ENCODE results near the gene JARID2.

Gene JARID2

DNA sequence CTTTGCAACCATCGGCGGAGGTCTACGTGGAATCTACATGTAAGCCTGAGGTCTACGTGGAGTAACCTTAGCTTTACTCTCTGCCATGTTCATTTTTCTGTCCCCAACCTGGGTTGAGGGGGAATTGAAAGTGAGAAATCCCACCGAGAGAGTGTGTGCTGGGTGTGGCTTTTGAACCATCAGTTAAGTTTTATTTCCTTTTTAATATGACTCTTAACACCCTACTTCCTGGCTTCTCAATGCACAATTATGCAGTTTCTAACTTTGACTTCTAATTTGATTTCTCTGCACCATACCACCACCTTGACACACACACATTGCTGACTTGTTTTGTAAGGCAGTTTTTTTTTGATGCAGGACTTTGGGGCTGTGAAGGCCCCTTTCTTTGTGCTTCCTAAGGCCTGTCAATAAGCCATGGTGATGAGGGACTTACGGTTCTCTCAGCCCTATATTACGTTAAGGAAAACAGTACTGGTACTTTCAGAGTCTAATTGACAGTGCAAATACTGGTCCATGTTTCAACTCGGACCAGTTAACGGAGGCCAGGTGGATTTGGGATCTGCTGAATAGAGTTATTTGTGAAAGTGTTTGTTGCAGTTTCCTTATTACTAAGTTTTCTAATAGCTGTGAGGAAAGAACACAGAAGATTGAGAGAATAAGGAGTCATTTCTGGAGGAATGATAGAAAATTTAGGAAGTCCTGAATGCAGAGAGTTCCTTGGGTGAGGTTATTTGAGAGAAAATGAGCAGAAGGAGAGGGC is 206.5 kb downstream of the JARID2 start:
- TF ChIP-seq, protein P1, sequence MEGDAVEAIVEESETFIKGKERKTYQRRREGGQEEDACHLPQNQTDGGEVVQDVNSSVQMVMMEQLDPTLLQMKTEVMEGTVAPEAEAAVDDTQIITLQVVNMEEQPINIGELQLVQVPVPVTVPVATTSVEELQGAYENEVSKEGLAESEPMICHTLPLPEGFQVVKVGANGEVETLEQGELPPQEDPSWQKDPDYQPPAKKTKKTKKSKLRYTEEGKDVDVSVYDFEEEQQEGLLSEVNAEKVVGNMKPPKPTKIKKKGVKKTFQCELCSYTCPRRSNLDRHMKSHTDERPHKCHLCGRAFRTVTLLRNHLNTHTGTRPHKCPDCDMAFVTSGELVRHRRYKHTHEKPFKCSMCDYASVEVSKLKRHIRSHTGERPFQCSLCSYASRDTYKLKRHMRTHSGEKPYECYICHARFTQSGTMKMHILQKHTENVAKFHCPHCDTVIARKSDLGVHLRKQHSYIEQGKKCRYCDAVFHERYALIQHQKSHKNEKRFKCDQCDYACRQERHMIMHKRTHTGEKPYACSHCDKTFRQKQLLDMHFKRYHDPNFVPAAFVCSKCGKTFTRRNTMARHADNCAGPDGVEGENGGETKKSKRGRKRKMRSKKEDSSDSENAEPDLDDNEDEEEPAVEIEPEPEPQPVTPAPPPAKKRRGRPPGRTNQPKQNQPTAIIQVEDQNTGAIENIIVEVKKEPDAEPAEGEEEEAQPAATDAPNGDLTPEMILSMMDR (conservative IDR thresholded peaks at IDR 0.05; ENCODE audit: low read depth, low read length), result no peak
- no peak overlapping the region for H3K4me3 ChIP-seq (ENCODE audit: low read length)
- DNase-seq (ENCODE audit: low read depth), result no peak

DNA sequence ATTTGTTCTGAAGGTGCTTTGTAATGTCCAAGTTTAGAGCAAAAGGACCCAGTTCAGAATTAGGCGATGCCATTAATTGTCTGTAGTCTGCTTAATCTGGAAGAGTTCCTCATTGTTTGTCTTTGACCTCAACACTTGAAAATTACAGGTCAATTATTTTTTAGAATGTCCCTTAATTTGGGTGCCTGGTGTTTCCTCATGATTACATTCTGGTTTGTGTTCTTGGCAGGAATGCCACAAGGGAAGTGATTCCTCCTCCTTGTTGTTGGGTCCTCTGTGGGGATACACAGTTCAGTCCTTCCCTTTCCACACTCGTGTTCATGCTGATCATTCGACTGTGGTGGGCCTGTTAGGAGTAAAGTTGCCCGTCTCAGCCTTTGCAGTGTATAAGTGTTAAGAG is 207.3 kb downstream of the JARID2 start:
- H3K4me3 ChIP-seq (ENCODE audit: low read length), result no peak overlapping the region
- no peak for DNase-seq (ENCODE audit: low read depth)
- TF ChIP-seq, protein P1 (conservative IDR thresholded peaks at IDR 0.05; ENCODE audit: low read depth, low read length), result no peak

DNA sequence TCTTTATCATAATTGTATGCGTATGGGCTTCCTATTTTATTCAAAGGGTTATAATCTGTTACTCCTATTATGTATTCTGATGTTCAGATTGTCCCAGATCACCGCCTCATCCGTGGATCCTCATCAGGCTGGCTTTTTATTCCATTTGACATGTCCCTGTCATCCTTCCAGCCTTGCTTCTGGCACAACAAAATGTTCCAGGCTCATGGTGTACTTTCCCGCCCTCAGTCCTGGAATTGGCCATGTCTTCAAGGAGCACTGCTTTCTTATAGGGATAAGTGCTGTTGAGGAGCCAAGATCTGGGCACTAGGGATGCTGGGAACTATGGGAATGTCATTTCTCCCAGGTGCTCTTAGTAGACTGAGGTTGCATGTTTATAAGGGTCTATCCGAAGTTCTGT is 207.8 kb downstream of the JARID2 start:
- H3K4me3 ChIP-seq (ENCODE audit: low read length), result no peak overlapping the region
- TF ChIP-seq, protein P1 (conservative IDR thresholded peaks at IDR 0.05; ENCODE audit: low read depth, low read length), result no peak
- DNase-seq (ENCODE audit: low read depth), result no peak

DNA sequence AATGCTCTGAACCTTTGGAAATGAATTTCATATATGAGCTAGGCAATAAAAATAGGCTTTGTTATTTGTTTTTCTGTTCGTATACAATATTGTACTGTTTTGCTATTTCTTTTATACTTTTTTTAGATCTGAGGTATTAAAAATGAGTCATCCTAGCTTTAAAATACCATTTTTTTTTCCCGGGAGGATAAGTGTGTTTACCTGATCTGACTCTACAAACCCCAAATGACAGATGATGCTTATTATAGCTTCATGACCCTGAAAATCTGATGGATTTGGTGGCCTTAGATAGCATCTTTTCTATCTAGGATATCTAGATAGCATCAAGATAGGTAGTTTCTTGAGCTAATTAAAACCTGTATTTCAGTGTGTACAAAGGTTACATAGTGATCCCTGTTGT is 210.6 kb downstream of the JARID2 start:
- H3K4me3 ChIP-seq (ENCODE audit: low read length), result no peak overlapping the region
- TF ChIP-seq, protein P1 (conservative IDR thresholded peaks at IDR 0.05; ENCODE audit: low read depth, low read length), result no peak
- no peak for DNase-seq (ENCODE audit: low read depth)

DNA sequence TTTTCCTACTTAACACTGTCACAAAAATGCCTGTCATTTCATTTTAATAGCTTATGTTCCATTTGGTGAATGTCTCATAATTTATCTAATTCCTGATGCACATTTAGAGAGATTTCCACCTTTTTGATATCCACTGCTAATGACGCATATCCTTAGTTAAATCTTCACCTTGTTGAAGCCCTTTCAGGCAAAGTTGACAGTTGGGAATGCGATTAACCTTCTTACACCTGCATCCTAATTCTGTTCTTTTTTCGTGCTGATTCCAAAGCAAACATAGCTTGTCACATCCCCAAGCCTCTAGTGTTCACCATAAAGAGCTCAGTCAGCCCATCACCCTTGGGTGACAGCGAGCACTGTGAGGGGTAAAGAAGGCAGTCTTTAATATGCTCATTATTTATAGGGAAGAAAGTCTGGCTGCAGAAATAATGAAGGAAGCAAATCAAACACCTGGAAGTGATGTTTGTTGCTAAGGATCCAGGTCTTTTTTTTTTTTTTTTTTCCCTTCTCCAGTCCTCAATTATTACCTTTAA is 211.3 kb downstream of the JARID2 start:
- TF ChIP-seq, protein P1 (conservative IDR thresholded peaks at IDR 0.05; ENCODE audit: low read depth, low read length), result no peak
- H3K4me3 ChIP-seq (ENCODE audit: low read length), result no peak overlapping the region
- DNase-seq (ENCODE audit: low read depth), result no peak

DNA sequence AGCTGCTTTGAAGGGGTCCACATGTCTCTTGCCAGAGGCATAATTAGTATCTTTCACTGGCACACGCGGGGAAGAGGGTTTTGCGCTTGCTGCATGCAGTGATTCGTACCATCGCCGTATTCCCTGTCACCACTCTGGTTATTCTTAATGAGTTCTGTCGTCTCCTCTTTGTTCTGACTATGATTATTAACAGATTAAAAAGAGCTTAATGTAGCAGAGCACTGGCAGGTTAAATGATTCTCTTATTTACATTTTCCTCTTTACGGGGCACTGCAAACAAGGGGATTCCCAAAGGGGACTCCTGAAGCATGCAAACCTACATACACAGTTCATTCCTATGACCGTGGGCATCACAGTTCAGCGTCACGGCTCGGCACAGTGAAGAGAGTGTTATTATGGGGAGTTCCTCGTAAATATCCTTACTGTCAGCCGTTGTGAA is 212.2 kb downstream of the JARID2 start:
- H3K4me3 ChIP-seq (ENCODE audit: low read length), result no peak overlapping the region
- no peak for DNase-seq (ENCODE audit: low read depth)
- TF ChIP-seq, protein P1 (conservative IDR thresholded peaks at IDR 0.05; ENCODE audit: low read depth, low read length), result no peak
